Activated T-cell treated with anti-CD3 and anti-CD28 coated beads, Interleukin-2, amount 50 U/mL, for 24 hours (primary cell): Measurements from ENCODE around the gene ZGPAT.
A peak's percentile ranks its signal among the peaks of the same experiment; 100 is the strongest.

Experiments used
- DNase-seq: peaks from one replicate; pipeline ENCODE4 v3.0.0-alpha.2; 2020
- H3K27ac Mint-ChIP-seq: 2 replicates; pipeline ENCODE4 v1.8.0; 2020; ENCODE audit warnings: mild to moderate bottlenecking, mixed read lengths
- H3K27me3 Mint-ChIP-seq: 2 replicates; pipeline ENCODE4 v1.8.0; 2020; ENCODE audit warnings: mixed read lengths
- H3K36me3 Mint-ChIP-seq: 2 replicates; pipeline ENCODE4 v1.8.0; 2020; ENCODE audit warnings: low read depth, mixed read lengths
- H3K4me1 Mint-ChIP-seq: 2 replicates; pipeline ENCODE4 v1.8.0; 2020; ENCODE audit warnings: low read depth, mixed read lengths
- H3K4me3 Mint-ChIP-seq: 2 replicates; pipeline ENCODE4 v1.8.0; 2020; ENCODE audit warnings: mild to moderate bottlenecking, moderate library complexity, mixed read lengths
- H3K9me3 Mint-ChIP-seq: 2 replicates; pipeline ENCODE4 v1.8.0; 2020; ENCODE audit warnings: mixed read lengths

Gene ZGPAT

DNA sequence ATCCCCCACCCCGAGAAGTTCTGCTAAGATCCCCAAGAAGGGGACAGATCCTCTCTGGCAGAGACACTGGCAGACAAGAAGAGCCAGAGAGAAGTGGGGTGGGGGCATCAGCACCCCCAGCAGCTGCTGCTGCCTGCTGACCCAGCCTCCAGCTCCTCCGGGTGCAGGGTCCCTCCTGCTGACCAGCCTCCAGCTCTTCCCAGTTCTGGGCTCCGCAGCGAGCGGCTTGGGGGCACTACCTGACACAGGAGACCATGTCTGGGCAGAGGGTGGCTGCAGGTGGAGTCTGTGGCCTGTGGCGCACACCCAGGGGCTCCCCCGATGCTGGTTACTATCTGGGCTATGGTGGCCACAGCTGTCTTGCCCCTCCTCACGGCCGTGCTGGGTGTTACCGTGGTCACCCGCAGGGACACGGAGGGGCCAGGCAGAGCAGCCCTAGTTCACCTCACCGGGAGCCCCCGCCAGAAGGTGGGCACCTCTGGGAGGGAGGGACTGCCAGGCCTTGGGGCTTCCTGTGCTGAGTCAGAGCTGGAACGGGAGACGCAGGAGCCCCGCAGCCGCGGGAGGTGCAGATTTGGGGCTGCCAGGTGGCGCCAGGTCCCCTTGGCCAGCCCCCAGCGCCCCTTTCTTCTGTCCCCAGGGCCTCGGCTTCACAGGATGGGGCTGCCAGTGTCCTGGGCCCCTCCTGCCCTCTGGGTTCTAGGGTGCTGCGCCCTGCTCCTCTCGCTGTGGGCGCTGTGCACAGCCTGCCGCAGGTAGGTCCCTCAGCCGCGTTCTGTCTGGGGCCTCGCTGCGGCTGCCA, 29.3 kb downstream of the ZGPAT start:
- Mint-ChIP-seq H3K9me3 (no peaks in the 10 kb centered on the region), H3K27me3 (no peaks in the 10 kb centered on the region), H3K4me1 (peaks cover 29% of the 10 kb centered on the region), H3K27ac (peak overlapping the region; percentile 88), H3K4me3 (peak overlapping the region; percentile 64), H3K36me3 (peaks cover 33% of the 10 kb centered on the region)
- peak; percentile 75 for DNase-seq

DNA sequence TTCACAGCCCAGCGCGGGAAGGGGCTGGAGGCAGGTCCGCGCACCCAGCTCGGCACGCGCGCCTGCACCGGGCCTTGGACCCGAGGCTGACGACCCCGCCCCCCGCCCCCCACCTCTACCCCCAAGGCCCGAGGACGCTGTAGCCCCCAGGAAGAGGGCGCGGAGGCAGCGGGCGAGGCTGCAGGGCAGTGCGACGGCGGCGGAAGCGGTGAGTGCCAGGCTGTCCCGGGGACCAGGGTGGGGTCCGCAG, 29.8 kb downstream of the ZGPAT start:
- Mint-ChIP-seq H3K36me3 (peaks cover 33% of the 10 kb centered on the region), H3K4me1 (peaks cover 29% of the 10 kb centered on the region), H3K9me3 (no peaks in the 10 kb centered on the region), H3K4me3 (peak overlapping the region; percentile 64), H3K27ac (no peak overlapping the region), H3K27me3 (no peaks in the 10 kb centered on the region)
- no peak for DNase-seq

DNA sequence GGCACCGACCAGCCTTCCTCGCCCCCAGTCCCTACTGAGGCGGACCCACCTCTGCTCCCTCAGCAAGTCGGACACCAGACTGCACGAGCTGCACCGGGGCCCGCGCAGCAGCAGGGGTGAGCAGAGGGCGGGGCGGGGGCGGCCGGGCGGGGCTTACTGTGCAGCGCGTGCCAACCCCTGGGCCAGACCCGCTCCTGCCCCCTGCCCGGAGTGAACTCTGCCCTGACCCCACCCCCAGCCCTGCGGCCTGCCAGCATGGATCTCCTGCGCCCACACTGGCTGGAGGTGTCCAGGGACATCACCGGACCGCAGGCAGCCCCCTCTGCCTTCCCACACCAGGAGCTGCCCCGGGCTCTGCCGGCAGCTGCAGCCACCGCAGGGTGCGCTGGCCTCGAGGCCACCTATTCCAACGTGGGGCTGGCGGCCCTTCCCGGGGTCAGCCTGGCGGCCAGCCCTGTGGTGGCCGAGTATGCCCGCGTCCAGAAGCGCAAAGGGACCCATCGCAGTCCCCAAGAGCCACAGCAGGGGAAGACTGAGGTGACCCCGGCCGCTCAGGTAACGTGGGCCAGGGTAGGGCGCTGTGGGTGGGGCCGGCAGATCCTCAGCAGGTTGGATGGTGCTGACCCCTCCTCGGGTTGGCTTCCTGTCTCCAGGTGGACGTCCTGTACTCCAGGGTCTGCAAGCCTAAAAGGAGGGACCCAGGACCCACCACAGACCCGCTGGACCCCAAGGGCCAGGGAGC, 30.3 kb downstream of the ZGPAT start:
- DNase-seq, result peak; percentile 68
- Mint-ChIP-seq H3K4me1 (peaks cover 29% of the 10 kb centered on the region), H3K36me3 (peaks cover 33% of the 10 kb centered on the region), H3K9me3 (no peaks in the 10 kb centered on the region), H3K27me3 (no peaks in the 10 kb centered on the region), H3K27ac (no peak overlapping the region), H3K4me3 (peak overlapping the region; percentile 23)

DNA sequence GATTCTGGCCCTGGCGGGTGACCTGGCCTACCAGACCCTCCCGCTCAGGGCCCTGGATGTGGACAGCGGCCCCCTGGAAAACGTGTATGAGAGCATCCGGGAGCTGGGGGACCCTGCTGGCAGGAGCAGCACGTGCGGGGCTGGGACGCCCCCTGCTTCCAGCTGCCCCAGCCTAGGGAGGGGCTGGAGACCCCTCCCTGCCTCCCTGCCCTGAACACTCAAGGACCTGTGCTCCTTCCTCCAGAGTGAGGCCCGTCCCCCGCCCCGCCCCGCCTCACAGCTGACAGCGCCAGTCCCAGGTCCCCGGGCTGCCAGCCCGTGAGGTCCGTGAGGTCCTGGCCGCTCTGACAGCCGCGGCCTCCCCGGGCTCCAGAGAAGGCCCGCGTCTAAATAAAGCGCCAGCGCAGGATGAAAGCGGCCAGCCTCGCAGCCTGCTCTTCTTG, 30.9 kb downstream of the ZGPAT start:
- Mint-ChIP-seq H3K27ac (no peak overlapping the region), H3K4me3 (peak overlapping the region; percentile 23), H3K4me1 (peaks cover 29% of the 10 kb centered on the region), H3K9me3 (no peaks in the 10 kb centered on the region), H3K27me3 (no peaks in the 10 kb centered on the region), H3K36me3 (peaks cover 33% of the 10 kb centered on the region)
- peak; percentile 59 for DNase-seq

DNA sequence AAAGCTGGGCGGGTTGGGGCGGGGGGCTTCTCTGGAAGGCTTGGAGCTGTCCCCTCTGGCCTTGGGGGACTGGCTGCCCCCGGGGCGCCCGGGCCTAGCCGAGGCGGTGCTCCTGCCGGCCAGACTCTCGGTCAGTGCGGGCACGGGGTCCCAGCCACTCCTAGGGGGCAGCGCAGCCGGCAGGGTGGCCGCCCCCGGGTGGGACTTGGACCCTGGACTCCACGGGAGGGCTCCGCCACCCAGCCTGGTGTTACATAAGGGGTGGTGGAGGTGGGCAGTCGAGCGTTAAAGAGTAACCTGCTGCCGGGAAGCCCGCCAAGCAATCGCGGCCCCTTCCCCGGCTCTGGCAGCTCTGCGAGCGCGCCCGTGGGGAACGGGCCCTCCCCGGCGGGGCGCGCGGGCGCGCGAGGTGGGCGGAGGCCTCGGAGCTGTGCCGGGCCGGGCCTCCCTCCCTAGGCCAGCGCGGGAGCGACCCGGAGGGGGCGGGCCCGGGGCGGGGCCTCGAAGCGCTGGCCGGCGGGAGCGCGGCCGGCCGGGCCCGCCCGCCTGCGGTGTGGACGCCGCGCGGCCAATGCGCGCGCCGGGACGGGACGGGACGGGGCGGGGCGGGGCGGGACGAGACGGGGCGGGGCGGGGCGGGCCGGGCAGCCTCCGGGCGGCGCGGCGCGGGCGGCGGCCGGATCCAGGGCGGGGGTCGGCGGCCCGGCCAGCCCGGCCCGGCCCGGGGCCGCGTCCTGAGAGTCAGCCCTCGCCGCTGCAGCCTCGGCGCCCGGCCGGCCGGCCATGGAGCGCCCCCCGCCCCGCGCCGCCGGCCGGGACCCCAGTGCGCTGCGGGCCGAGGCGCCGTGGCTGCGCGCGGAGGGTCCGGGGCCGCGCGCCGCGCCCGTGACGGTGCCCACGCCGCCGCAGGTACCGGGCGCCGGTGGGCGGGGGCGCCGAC, 31.6 kb downstream of the ZGPAT start, which contains the start of gene SLC2A4RG:
Gene SLC2A4RG, plus strand, starts transcription at position 647 of the 940 bp plus-strand sequence. Its CDS starts 137 bp downstream, at position 784.
- H3K36me3 Mint-ChIP-seq, result peaks cover 28% of the 10 kb centered on the region
- H3K27me3 Mint-ChIP-seq, result no peaks in the 10 kb centered on the region
- no peak within 1 kb of the TSS for H3K27ac Mint-ChIP-seq
- peaks cover 25% of the 10 kb centered on the region for H3K4me1 Mint-ChIP-seq
- peak within 1 kb of the TSS; percentile 59 for H3K4me3 Mint-ChIP-seq
- peak; percentile 75 for DNase-seq
- H3K9me3 Mint-ChIP-seq, result no peaks in the 10 kb centered on the region

DNA sequence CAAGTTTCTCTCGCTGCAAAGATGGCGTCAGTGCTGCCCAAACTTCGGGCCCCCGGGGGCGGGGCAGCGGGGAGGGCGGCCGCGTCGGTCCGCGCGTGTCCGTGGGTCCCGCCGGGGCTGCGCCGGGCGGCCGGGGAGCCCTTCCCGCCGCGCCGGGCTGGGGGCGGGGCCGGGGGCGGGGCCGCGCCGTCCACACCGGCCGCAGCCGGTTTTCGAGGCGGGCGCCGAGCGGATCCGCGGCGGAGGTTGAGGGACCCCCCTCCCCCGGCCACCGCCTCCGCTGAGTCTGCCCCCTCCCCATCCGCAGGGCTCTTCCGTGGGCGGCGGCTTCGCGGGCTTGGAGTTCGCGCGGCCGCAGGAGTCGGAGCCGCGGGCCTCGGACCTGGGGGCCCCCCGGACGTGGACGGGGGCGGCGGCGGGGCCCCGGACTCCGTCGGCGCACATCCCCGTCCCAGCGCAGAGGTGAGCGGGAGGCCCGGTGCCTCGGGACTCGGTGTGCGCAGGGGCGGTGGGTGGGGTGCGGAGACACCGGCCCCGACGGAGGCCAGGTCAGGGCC, 32.3 kb downstream of the ZGPAT start:
- Mint-ChIP-seq H3K9me3 (no peaks in the 10 kb centered on the region), H3K27ac (no peak overlapping the region), H3K4me3 (peak overlapping the region; percentile 59), H3K4me1 (peaks cover 25% of the 10 kb centered on the region), H3K36me3 (peaks cover 24% of the 10 kb centered on the region), H3K27me3 (no peaks in the 10 kb centered on the region)
- DNase-seq, result peak; percentile 69

DNA sequence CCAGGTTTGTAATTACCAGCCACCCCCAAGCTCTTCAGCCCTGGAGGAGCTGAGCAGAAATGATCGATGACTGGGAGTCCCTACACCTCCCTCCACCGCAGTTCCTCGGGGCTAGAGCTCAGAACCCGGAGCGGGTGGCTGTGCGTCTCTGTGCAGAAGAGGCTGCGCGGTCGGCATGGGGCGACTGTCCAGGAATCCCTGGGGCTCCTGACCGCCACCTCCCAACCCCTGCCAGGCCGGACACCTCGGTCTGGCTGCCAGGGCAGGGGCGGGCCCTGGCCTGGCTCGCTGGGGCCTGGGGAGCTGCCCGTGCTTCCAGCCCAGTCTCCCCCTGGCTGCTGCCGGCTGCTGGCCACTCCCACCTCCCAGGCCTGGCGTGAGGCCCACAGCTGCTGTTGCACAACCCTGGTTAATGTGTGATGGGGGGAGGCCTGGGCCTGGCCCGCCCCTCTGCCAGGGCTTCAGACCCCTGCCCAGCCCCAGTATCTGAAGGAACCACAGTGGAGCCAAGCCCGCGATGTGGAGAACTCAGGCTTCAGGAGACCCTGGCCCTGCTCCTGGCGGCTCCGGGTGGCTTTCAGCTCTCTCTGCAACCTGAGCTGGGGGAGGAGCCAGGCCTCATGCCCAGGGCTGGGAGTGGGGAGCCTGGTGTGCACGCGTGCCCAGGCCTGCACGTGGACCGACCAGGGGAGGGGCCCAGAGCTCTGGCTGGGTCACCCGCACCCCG, 33.0 kb downstream of the ZGPAT start:
- peak; percentile 61 for DNase-seq
- no peak overlapping the region for H3K27ac Mint-ChIP-seq
- H3K36me3 Mint-ChIP-seq, result peaks cover 17% of the 10 kb centered on the region
- peak overlapping the region; percentile 59 for H3K4me3 Mint-ChIP-seq
- H3K9me3 Mint-ChIP-seq, result no peaks in the 10 kb centered on the region
- H3K4me1 Mint-ChIP-seq, result peaks cover 19% of the 10 kb centered on the region
- no peaks in the 10 kb centered on the region for H3K27me3 Mint-ChIP-seq

DNA sequence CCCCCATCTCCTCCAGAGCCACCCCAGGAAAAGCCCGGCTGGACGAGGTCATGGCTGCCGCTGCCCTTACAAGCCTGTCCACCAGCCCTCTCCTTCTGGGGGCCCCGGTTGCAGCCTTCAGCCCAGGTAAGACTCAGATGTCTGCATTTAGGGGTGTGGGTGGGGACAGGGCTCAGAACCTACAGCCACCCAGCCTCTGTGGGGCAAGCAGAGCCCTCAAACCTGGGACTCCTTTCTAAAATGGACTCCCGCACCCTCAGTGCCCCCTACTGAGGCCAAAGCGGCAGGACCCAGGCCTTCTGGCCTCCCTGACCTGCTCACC, 33.5 kb downstream of the ZGPAT start:
- Mint-ChIP-seq H3K9me3 (no peaks in the 10 kb centered on the region), H3K27me3 (no peaks in the 10 kb centered on the region), H3K36me3 (peaks cover 12% of the 10 kb centered on the region), H3K27ac (no peak overlapping the region), H3K4me1 (peaks cover 14% of the 10 kb centered on the region), H3K4me3 (no peak overlapping the region)
- no peak for DNase-seq

DNA sequence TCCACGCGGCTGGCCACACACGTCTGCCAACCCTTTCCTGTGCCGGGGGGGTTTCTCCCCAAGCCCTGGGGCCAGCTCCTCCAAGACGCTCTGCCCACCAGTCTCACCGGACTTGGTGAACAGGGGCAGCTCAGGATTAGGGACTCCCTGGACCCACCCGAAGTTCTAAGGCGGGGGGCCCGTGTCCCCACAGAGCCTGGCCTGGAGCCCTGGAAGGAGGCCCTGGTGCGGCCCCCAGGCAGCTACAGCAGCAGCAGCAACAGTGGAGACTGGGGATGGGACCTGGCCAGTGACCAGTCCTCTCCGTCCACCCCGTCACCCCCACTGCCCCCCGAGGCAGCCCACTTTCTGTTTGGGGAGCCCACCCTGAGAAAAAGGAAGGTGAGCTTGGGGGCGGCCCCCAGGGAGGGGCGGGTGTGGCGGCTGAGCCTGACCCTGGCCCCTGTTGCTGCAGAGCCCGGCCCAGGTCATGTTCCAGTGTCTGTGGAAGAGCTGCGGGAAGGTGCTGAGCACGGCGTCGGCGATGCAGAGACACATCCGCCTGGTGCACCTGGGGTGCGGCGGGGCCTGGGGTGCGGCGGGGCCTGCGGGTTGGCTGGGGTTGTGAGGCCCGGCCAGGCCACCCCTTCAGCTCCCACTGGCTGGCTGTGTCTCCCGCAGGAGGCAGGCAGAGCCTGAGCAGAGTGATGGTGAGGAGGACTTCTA, 34.0 kb downstream of the ZGPAT start:
- Mint-ChIP-seq H3K4me1 (peaks cover 9% of the 10 kb centered on the region), H3K27me3 (no peaks in the 10 kb centered on the region), H3K36me3 (peaks cover 8% of the 10 kb centered on the region), H3K9me3 (no peaks in the 10 kb centered on the region), H3K4me3 (no peak overlapping the region), H3K27ac (no peak overlapping the region)
- DNase-seq, result no peak

DNA sequence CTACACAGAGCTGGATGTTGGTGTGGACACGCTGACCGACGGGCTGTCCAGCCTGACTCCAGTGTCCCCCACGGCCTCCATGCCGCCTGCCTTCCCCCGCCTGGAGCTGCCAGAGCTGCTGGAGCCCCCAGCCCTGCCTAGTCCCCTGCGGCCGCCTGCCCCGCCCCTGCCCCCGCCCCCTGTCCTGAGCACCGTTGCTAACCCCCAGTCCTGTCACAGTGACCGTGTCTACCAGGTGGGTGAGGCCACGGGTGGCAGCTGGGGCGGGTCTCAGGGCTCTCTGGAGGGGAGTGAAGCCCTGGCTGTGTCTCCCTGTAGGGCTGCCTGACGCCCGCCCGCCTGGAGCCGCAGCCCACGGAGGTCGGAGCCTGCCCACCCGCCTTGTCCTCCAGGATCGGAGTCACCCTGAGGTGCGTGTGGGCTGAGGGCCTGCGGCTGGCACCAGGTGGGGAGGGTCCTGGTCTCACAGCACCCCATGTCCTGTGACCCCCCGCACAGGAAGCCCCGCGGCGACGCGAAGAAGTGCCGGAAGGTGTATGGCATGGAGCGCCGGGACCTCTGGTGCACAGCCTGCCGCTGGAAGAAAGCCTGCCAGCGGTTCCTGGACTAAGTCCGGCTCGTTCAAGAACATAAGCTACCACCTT, 34.7 kb downstream of the ZGPAT start:
- no peak overlapping the region for H3K4me3 Mint-ChIP-seq
- no peak overlapping the region for H3K27ac Mint-ChIP-seq
- H3K27me3 Mint-ChIP-seq, result no peaks in the 10 kb centered on the region
- H3K4me1 Mint-ChIP-seq, result peaks cover 5% of the 10 kb centered on the region
- no peaks in the 10 kb centered on the region for H3K9me3 Mint-ChIP-seq
- no peak for DNase-seq
- peaks cover 6% of the 10 kb centered on the region for H3K36me3 Mint-ChIP-seq

DNA sequence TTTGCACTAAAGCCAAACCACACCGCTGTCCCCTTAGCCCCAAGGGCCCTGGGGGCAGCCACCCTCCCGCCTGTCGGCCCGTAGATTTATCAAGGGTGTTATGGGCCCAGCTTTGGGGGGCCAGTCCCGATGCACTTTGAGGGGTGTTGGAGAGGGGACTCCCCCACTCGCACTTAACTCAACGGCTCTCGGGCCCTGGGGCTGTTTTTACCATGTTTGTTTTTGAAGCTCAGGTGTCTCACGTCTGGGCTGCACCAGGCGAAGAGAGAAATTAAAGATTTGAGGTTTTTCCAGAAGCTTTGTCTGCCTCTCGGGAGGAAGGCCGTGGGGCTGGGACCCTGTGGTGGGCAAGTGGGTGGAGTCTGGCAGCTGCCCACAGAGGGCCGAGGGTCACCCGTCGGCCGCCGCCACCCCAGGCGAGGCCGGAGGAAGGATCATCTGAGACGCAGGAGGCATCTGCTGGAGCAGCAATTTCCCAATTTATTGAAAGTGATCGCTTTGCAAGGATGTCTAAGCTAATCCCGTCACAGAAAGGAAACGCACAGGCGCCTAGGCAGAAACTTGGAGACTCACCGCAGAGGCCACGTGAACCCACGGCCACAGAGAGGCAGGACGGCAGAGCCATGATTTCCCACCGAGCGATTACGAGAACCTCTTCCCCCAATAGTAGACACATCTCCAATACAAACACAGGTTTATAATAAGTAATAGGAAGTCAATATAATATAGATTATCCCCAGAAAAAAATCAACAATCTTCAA, 35.6 kb downstream of the ZGPAT start:
- Mint-ChIP-seq H3K4me1 (peaks cover 2% of the 10 kb centered on the region), H3K27me3 (no peaks in the 10 kb centered on the region), H3K36me3 (peaks cover 6% of the 10 kb centered on the region), H3K9me3 (no peaks in the 10 kb centered on the region), H3K27ac (no peak overlapping the region), H3K4me3 (no peak overlapping the region)
- DNase-seq, result no peak

DNA sequence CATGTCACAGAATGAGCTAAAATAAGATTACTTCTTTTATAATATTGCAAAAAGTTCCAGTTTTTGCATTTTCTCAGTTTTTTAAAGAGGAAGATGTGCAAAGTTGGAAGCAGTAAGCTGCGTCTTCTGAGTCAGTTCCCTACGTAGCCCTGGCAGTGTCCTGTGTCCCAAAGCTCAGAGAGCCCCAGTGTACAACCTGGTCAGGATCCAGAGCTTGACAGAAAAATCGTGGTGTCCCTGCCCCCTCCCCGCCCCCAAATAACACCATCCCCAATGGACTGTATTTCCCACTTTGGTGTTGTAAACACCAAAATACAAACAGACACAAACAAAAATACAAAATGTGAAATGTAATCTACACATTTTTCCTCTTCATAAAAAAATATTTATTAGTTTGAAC, 36.3 kb downstream of the ZGPAT start:
- Mint-ChIP-seq H3K4me3 (no peak overlapping the region), H3K9me3 (no peaks in the 10 kb centered on the region)
- no peak for DNase-seq

More for the DNA sequence above, 36.3 kb downstream of the ZGPAT start:
- Mint-ChIP-seq H3K4me1 (peaks cover 2% of the 10 kb centered on the region), H3K36me3 (peaks cover 6% of the 10 kb centered on the region), H3K27ac (no peak overlapping the region), H3K27me3 (no peaks in the 10 kb centered on the region)
